Stomach (tissue), 9 donors: ENCODE data around the gene LORICRIN. TPM values are rescaled to one million over a fixed set of nuclear protein-coding genes. Genes with fewer than 3 reads are reported as not detected.

ENCODE experiments used
- DNase-seq, 2 donors: peaks; one replicate each; pipeline versions ENCODE4 v3.0.0 to v3.0.0-alpha.2; 2013 to 2019
- H3K27ac ChIP-seq, 5 donors: fragments of 200-600 bp in 4 of 5; sonication (generic) in 4 of 5; one replicate each; pipeline ENCODE4 v1.5.1; 2013 to 2019; ENCODE audit warnings: mild to moderate bottlenecking in 1 of 5, moderate library complexity in 1 of 5
- H3K27me3 ChIP-seq, 3 donors: fragments of 200-600 bp; sonication (generic); one replicate each; pipeline ENCODE4 v1.5.1; 2017 to 2019; ENCODE audit warnings: mixed run types in 1 of 3
- H3K36me3 ChIP-seq, 4 donors: fragments of 200-600 bp; sonication (generic); 1 replicate in 3 of 4; 2 replicates in 1 of 4; pipeline ENCODE4 v1.5.1; 2016 to 2019
- H3K4me1 ChIP-seq, 4 donors: fragments of 200-600 bp; sonication (generic); one replicate each; pipeline ENCODE4 v1.5.1; 2016 to 2019
- H3K4me3 ChIP-seq, 4 donors: fragments of 200-600 bp; sonication (generic) in 3 of 4; one replicate each; pipeline ENCODE4 v1.5.1; 2016 to 2019; ENCODE audit warnings: mild to moderate bottlenecking in 1 of 4
- H3K9me3 ChIP-seq, 4 donors: fragments of 200-600 bp; sonication (generic); one replicate each; pipeline ENCODE4 v1.5.1; 2016 to 2019
- CTCF ChIP-seq, 7 experiments: fragments of 450-650 bp in 4 of 7; fragments of 200-600 bp in 3 of 7; sonication (generic) in 3 of 7; IDR thresholded peaks; one replicate each; pipeline ENCODE4 v1.5.1; 2016 to 2019; ENCODE audit warnings: antibody characterized with exemption in 7 of 7, control low read depth in 2 of 7, mild to moderate bottlenecking in 1 of 7
- EP300 ChIP-seq: sonication (generic); formaldehyde crosslinking; IDR thresholded peaks from one replicate; pipeline ENCODE4 v1.6.1; 2017; ENCODE audit warnings: antibody characterized with exemption
- POLR2A ChIP-seq, 4 donors: fragments of 450-650 bp; IDR thresholded peaks; one replicate each; pipeline ENCODE4 v1.6.1; 2016; ENCODE audit warnings: antibody characterized with exemption in 4 of 4, control low read depth in 2 of 4, mild to moderate bottlenecking in 1 of 4, moderate library complexity in 1 of 4
- POLR2AphosphoS5 ChIP-seq, 3 donors: sonication (generic); formaldehyde crosslinking; IDR thresholded peaks; one replicate each; pipeline ENCODE4 v1.6.1; 2016; ENCODE audit warnings: antibody characterized with exemption in 3 of 3
- WGBS, 5 donors: extraction: QIAGEN DNeasy Blood & Tissue Kit in 3 of 5; methylation state at CpG; one replicate each; pipeline versions ENCODE4 v1.1.5 to v1.1.7; 2013 to 2018; 5-methylcytosine and 5-hydroxymethylcytosine counted together
- intact Hi-C: fragments of 100-400 bp; cut with DNase I; formaldehyde crosslinking; loops from one replicate; pipeline ENCODE4 v1.15.1; 2023; ENCODE audit warnings: low total_unique reads
- polyA plus RNA-seq, 3 donors: library from polyadenylated mRNA; stranded (reverse); fragments of 200-250 nt; gene quantifications; one replicate each; pipeline ENCODE4 v1.2.3, GENCODE V29; 2013
- total RNA-seq, 5 donors: library from RNA; depleted of rRNA; stranded (reverse); fragments of >200 nt; gene quantifications; one replicate each; pipeline versions ENCODE4 v1.1.0 to v1.2.3, GENCODE V29; 2014 to 2016
- donor health status: healthy with polysubstance abuse.
- donor health status: Bipolar disorder and iron deficiency.
- donor health status: healthy.

LORICRIN gene
- total and polyA plus RNA-seq, 8 donors, result not detected

- no peak overlapping the region for H3K4me3 ChIP-seq
- H3K36me3 ChIP-seq, result no peaks in the 10 kb centered on the region
- 36 to 45% (median 44%) methylated on average over 8 of the region's 8 CpGs for WGBS, 5 donors
- H3K27me3 ChIP-seq, result peaks cover 0 to 59% (median 14%) of the 10 kb centered on the region in 3 donors
- H3K9me3 ChIP-seq, result no peaks in the 10 kb centered on the region
- no peaks in the 10 kb centered on the region for H3K4me1 ChIP-seq
- intact Hi-C loops, result no loop called here
- DNase-seq, result peak in 1 of 2 donors; percentile 9
- H3K27ac ChIP-seq, result no peak overlapping the region
- TF ChIP-seq POLR2A (IDR thresholded peaks at IDR 0.05), result no peak
- no peak for TF ChIP-seq CTCF (IDR thresholded peaks at IDR 0.05)
- no peak for TF ChIP-seq POLR2AphosphoS5 (IDR thresholded peaks at IDR 0.05)
- TF ChIP-seq EP300, result no peak
Measured at GRCh38 chr1:153292185-153292584, 32.7 kb downstream of the LORICRIN start.

- H3K36me3 ChIP-seq, result no peaks in the 10 kb centered on the region
- intact Hi-C loops, result no loop called here
- no peak overlapping the region for H3K27ac ChIP-seq
- no peak for TF ChIP-seq POLR2A (IDR thresholded peaks at IDR 0.05)
- TF ChIP-seq CTCF (IDR thresholded peaks at IDR 0.05), result no peak
- TF ChIP-seq EP300, result no peak
- TF ChIP-seq POLR2AphosphoS5 (IDR thresholded peaks at IDR 0.05), result no peak
- WGBS, 5 donors, result 57 to 72% (median 65%) methylated on average over 25 of the region's 25 CpGs
- peak in 1 of 2 donors; percentile 10 for DNase-seq
- H3K4me3 ChIP-seq, result no peak overlapping the region
- no peaks in the 10 kb centered on the region for H3K4me1 ChIP-seq
- no peaks in the 10 kb centered on the region for H3K9me3 ChIP-seq
- H3K27me3 ChIP-seq, result peaks cover 0 to 59% (median 14%) of the 10 kb centered on the region in 3 donors
Measured at GRCh38 chr1:153292740-153293479, 33.4 kb downstream of the LORICRIN start.

GRCh38 chr1:153293480-153293775 lies 33.9 kb downstream of the LORICRIN start:
- intact Hi-C loops, result no loop called here
- no peak overlapping the region for H3K4me3 ChIP-seq
- H3K27ac ChIP-seq, result no peak overlapping the region
- DNase-seq, result no peak
- no peaks in the 10 kb centered on the region for H3K9me3 ChIP-seq
- no peaks in the 10 kb centered on the region for H3K4me1 ChIP-seq
- TF ChIP-seq CTCF (IDR thresholded peaks at IDR 0.05) (no peak), POLR2A (IDR thresholded peaks at IDR 0.05) (no peak), EP300 (no peak), POLR2AphosphoS5 (IDR thresholded peaks at IDR 0.05) (no peak)
- H3K27me3 ChIP-seq, result peaks cover 0 to 56% (median 14%) of the 10 kb centered on the region in 3 donors
- no peaks in the 10 kb centered on the region for H3K36me3 ChIP-seq
- WGBS, 5 donors, result 52 to 65% (median 58%) methylated on average over 7 of the region's 7 CpGs

GRCh38 chr1:153293851-153294250 lies 34.4 kb downstream of the LORICRIN start:
- no peak for DNase-seq
- H3K36me3 ChIP-seq, result no peaks in the 10 kb centered on the region
- H3K27ac ChIP-seq, result no peak overlapping the region
- peaks cover 0 to 52% (median 14%) of the 10 kb centered on the region in 3 donors for H3K27me3 ChIP-seq
- H3K4me1 ChIP-seq, result no peaks in the 10 kb centered on the region
- no peak for TF ChIP-seq POLR2AphosphoS5 (IDR thresholded peaks at IDR 0.05)
- TF ChIP-seq EP300, result no peak
- TF ChIP-seq POLR2A (IDR thresholded peaks at IDR 0.05), result no peak
- TF ChIP-seq CTCF (IDR thresholded peaks at IDR 0.05), result no peak
- no peaks in the 10 kb centered on the region for H3K9me3 ChIP-seq
- intact Hi-C loops, result no loop called here
- 70 to 76% (median 72%) methylated on average over 9 of the region's 9 CpGs for WGBS, 5 donors
- no peak overlapping the region for H3K4me3 ChIP-seq
